HG02642 (cell line): ENCODE data around the gene PBX3.

Experiments
- ATAC-seq: cut with Tn5 transposase; IDR thresholded peaks from one replicate; pipeline ENCODE4 v1.9.1; 2021; ENCODE audit warnings: mild to moderate bottlenecking; ENCODE audit not compliant: unreplicated experiment, poor library complexity

PBX3 gene

DNA sequence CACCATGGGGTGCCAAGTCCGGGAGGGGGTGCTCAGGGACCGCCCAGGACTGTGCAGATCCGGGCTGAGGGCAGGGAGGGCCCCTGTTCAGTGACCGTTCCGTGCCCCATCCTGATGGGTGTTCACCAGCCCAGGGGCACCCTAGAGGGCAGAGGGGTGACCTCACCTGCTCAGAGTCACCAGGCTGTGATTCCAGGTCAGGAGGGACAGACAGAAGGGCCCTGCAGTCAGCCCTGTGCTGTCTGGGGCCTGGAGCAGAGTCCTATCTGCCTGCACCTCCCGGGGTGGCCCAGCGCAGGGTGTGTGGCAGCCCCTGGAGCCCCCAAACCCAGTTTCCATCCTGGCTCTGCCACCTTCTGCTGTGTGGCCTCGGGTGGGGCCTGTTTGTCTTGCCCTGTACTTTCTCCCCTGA, 241.9 kb downstream of the PBX3 start:
- ATAC-seq: no peak

DNA sequence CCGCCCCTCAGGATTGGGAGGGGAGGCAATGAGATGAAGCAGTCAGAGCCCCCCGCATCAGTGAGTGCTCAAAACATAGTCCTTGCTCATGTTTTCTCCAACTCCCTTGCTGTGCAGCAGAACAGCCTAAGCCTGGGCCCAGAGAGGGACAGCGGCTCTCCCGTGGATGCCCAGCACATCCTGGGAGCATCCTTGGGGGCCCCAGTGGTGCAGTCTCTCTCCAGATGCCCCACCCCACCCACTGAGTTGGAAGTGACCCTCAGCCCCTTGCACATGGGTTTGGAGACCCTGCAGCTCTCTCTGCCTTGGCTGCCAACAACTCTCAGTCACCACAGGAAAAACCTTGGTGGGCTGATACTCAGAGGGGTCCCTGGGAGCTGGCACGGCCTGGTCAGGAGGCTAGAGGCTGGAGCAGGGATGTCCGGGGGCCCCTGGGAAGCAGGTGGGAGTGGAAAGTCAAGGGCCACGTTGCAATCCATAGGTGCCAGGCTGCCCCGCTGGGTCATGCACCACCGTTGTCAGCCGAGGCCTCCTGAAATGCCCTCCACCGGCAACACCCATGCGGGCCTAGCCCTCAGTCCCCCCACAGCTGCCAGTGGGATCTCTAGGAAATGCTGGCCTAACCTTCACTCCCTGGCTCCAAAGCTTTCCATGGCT, 242.5 kb downstream of the PBX3 start:
- ATAC-seq: no peak

GRCh38 chr9:125990186-125990792, 243.1 kb downstream of the PBX3 start:
- no peak for ATAC-seq

DNA sequence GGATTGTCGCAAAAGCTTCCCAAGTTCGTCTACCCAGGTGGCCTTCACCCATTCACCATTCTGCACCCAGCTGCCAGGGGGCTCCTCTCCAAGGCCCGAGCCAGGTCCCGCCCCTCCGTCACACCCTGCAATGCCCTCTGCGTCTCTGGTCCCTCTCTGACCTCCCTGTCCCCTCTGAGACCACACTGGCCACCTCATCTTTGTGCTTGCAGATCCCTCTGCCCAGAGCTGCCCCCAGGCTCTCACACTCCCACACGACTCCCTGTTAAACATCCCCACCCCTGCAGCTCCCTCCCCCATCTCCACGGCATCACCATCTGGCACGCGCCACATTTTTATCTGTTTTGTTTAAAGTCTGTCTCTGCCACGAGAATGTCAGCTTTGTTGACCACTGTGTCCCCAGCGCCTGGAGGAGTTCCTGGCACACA, 243.6 kb downstream of the PBX3 start:
- ATAC-seq: no peak

GRCh38 chr9:125991886-125992529, 244.8 kb downstream of the PBX3 start:
- ATAC-seq: no peak

- no peak for ATAC-seq
Measured at GRCh38 chr9:125992557-125992956, 245.4 kb downstream of the PBX3 start.

DNA sequence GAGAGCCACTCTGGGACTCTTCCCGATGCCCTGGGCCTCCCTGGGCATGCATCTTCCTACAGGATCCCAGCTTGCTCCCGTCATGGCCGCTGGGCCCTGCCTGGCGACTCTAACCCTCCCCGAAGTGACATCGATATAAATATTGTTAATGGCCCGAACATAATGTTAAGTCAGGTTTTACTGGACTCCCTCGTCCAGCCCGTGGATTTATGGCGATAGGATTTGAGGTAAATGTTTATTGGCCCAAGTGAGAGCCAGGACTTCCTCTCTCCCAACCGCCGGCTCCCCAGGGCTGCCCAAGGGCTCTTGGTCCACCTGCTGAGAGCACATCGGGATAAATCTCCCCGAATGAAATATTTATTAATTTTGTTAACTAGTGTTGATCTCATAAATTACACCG, 246.3 kb downstream of the PBX3 start:
- no peak for ATAC-seq

GRCh38 chr9:125994066-125994943, 247.1 kb downstream of the PBX3 start:
- ATAC-seq: no peak

DNA sequence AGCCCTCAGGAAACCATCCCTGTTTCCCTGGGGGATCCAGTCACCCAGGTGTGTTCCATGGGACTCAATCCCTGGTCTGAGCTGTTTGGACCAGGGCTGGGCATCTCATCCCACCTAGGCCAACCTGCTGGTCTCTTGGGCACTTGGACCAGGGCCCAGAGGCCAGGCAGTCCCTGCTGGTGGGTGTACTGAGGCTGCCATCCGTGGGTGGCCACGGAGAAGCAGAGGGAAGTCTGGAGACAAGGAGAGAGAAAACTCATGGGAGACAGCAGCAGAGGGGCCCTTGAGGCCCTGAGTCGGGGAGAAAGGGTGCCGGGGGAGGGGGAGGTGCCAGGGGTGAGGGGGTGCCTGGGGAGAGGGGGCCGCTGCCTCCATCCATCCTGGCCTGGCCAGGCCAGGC, 247.8 kb downstream of the PBX3 start:
- ATAC-seq: no peak

- ATAC-seq: no peak
Measured at GRCh38 chr9:125995706-125996105, 248.5 kb downstream of the PBX3 start.

DNA sequence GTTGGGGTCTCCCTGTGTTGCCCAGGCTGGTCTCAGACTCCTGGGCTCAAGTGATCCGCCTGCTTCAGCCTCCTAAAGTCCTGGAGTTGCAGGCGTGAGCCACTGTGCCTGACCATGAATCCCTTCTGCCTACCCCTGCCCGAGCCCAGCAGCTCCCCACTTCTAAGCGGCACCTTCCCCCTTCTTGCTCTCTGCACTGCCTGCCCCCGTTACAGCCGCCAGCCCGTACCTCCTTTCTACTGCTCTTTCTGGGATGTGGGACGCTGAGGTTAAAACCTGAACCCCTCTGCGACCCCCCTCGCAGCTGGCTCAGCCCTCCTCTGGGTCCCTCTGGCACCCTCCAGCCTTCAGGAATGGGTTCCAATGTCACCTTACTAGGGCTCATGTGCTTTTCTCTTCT, 249.6 kb downstream of the PBX3 start:
- no peak for ATAC-seq

GRCh38 chr9:125997196-125997823, 250.1 kb downstream of the PBX3 start:
- no peak for ATAC-seq

GRCh38 chr9:125998837-125999503, 251.8 kb downstream of the PBX3 start:
- no peak for ATAC-seq

DNA sequence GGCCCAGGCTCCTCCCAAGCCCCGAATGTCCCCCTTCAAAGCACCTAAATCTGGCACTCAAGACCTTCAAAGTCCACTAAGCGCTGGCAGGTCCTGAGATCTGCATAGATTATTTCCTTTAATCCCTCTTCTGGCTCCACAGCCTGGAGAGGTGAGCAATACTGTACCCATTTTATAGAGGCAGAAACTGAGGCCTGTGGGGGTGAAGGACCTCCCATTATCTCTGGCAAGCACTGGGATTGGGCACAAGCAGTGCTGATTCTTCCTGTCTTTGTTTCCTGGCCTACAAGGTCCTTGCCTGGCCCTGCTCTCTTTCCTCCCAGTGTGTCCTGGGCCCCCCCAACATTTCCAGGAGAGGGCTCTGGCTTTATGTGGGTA, 252.3 kb downstream of the PBX3 start:
- no peak for ATAC-seq

DNA sequence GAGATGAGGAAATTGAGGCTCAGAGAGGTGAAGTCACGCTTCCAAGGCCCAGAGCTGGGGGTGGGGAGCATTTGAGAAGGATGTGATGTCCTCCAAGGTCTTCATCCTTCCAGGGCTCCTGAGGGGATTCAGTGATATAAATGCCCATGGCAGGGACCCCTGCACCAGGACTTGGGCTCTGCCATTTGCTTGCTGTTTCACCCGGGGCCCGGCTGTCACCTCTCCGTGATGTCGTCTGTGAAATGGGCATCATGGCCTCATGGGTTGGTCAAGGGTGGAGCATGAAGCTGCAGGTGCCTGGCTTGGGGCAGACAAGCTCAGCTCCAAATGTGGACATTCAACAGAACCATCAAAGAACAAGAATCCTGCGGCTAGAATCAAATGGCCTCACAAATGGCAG, 253.1 kb downstream of the PBX3 start:
- no peak for ATAC-seq

GRCh38 chr9:126000731-126001580, 253.8 kb downstream of the PBX3 start:
- no peak for ATAC-seq

GRCh38 chr9:126001581-126002225, 254.5 kb downstream of the PBX3 start:
- no peak for ATAC-seq

DNA sequence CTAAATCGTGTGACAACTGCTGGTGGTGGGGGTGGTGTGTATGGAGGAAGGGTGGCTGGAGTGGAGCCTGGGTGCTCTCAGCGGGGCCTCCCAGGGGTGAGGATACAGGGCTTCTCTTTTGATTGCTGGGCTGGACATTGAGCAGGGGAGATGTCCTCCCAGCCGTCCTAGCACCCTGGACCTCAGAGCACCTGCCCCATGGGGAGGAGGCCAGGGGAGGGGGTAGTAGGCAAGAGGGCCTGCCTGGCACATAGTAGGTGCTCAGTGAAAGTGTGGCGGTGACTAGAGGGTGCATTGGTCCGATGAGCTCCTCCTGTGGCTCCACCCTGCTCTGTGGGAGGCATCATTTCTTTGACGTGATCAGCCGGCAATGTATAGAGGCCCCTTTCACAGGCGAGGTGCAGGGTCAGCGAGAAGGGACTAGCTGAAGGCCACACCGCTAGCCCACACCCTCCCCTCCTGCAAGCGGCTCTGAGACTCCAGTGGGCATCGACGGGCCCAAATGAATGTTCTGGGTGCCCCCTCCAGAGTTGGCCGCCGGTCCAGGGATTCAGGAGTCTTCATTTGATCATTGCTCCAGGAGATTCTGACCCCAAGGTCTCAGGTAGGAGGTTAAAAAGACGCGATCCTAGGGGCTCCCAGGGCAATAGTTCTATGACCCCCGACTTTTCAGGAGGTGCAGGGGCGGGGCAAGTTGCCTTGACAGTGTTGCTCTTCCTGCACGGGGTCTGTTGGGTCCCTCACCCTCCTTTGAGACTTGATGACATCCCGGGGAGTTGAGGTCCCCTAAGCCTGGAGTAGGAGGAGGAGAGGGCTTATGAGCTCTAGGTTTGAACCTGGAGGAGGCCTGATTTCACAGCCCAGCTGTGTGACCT, 255.5 kb downstream of the PBX3 start:
- ATAC-seq: no peak
